Frontal cortex (tissue), 4 donors: Measurements from ENCODE around the gene GALNT13. TPM values are rescaled to one million over a fixed set of nuclear protein-coding genes. Genes with fewer than 3 reads are reported as not detected.

Experiments used
- DNase-seq, 2 donors: peaks; one replicate each; pipeline ENCODE4 v3.0.0; 2012; ENCODE audit warnings: low spot score in 2 of 2
- FAIRE-seq: peaks from 2 replicates; lab custom pipeline; 2012; peaks lifted over from hg19 to GRCh38; lab: Jason Lieb, UNC
- total RNA-seq: library from RNA; depleted of rRNA; stranded (reverse); fragments of >200 nt; gene quantifications from one replicate; pipeline ENCODE4 v1.2.3, GENCODE V29; 2014
- donor health status: control.
- donor health status: control.
- donor health status: control.

Gene GALNT13
- total RNA-seq, 1 donor from 2014 or later = 18.8 TPM

DNA sequence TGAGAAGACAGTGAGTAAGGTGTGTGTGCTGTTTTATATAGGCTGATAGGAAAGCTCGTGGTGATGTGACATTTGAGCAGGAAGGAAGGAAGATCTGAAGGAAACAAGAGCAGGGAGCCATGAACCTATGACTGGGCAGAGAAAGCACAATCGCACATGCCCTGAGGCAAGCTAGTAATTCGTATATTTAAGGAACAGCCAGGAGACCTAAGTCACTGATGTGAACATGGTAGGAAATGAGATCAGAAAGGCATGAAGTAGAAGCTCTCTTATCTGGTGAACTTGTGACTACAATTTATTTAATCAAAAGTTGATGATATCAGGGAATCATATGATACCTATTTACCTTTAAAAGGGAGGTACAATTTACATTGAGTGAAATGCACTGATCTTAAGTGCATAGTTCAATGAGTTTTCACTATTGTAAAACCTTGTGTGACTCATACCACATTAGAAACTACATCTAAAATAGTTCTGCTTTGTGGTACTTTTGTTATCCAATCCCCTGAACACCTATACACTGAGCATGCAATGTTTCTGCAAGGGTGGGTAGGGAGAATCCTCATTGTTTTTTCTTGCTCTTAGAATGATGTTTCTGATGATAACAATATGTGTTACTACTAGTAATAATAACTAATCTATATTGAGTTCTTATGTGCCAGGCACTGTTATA is 67.5 kb downstream of the GALNT13 start:
- FAIRE-seq = no peak
- DNase-seq = no peak

DNA sequence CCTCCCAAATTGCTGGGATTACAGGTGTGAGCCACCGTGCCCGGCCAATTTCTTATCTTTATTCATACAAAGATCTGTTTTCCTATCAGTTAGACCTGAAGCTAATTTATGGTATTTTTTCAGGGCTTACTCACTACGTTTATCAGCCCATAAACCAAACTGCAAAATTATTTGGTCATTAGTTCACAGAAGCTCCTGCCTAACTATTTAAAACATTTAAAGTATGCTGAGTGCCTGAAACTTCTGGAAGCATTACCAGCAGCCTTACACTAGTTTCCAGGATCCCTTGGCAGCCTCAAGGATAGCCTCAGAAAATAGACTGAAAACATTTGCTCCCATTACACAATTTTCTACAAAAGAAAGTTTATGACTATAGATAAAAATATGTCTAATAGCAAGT is 68.8 kb downstream of the GALNT13 start:
- FAIRE-seq (no peak), DNase-seq (no peak)

DNA sequence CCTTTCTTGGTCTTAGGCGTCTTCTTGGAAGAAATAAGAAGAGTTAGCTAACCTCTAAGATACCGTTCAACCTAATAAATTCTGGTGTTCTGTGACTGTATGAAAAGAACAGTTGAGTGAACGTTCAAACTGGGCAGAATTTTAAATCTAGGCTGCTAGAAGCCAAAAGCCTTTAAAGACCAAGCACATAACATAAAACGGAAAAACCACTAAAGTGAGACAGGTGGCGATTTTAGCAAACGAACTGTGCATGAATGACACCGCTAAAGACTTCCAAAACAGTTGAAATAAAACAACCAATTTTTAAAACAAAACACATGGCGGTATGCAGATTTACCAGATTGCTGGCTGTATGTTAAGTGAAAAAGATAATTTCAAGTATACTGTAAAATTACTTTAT is 73.1 kb downstream of the GALNT13 start:
- DNase-seq (no peak), FAIRE-seq (no peak)

DNA sequence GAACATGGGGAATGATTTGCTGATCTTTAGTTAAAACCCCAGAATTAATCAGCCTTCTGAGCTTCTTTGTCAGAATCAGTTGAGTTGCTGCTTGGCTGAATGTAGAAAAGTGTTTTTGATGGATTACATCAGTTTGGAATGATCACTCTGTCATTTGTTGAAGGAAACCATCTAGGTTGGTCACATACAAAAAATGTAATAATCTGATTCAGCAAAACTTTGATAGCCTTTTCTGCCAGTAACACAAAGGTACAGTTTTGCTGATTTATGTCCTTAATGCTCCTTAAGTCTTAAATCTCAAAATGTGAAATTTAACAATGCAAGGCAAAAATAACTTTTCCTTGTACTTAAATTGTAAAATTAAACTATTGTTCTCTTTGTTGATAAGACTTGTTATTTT is 74.3 kb downstream of the GALNT13 start:
- no peak for DNase-seq
- no peak for FAIRE-seq

DNA sequence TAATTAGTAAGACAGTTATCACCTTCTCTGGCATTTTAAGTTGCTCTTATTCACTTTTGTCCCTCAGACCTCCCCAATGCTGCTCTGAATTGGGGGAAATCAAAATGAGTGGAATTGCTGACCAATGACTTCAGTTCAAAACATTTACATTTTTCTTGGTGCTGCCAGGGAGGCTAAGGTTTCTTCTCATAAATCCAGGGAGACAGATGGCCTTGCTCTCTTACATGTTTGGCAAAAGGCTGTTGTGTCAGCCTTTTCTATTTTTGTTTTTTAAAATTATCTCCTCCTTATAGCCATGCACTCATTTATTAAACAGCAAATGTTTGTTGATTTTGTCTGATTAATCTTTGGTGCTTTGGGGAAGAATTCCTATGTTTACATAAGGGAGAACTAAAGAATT is 82.0 kb downstream of the GALNT13 start:
- no peak for DNase-seq

GRCh38 chr2:153963256-153963655 is 91.5 kb downstream of the GALNT13 start:
- FAIRE-seq (no peak), DNase-seq (no peak)

More for the DNA sequence above, 82.0 kb downstream of the GALNT13 start:
- no peak for FAIRE-seq

- DNase-seq (no peak), FAIRE-seq (no peak)
Measured at GRCh38 chr2:153967248-153967973, 95.7 kb downstream of the GALNT13 start.

- FAIRE-seq (no peak), DNase-seq (no peak)
Measured at GRCh38 chr2:153971250-153971649, 99.5 kb downstream of the GALNT13 start.

DNA sequence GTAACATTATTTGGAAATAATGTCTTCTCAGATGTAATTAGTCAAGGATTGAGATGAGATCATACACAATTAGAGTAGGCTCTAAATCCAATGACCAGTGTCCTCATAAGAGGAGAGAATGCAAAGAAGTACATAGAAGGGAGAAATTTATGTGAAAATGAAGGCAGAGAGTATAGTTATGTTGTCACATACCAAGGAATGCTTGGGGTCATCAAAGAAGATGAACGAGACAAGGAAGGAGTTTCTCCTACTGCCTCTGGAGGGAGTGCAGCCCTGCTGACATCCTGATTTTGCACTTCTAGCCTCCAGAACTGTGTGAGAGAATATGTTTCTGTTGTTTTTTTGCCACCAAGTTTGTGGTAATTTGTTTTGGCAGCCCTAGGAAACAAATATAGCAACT is 100.1 kb downstream of the GALNT13 start:
- FAIRE-seq (no peak), DNase-seq (no peak)

DNA sequence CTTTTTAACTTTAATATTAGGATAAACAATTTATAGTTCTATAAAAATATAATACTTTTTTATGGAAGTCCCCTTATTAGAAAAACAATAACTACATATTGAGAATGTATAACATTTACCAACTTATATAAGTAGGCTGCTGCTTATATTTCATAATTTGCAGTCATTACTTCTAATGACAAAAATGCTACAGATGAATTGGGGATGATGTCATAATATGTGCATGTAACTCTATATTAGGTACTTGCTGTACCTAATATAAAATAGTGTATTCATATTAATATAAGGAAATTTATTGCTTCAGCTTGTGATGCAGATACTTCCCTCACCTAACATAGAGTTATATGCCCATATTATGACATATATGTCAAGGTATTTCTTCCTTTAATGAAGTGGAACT is 100.7 kb downstream of the GALNT13 start:
- FAIRE-seq (no peak), DNase-seq (no peak)

DNA sequence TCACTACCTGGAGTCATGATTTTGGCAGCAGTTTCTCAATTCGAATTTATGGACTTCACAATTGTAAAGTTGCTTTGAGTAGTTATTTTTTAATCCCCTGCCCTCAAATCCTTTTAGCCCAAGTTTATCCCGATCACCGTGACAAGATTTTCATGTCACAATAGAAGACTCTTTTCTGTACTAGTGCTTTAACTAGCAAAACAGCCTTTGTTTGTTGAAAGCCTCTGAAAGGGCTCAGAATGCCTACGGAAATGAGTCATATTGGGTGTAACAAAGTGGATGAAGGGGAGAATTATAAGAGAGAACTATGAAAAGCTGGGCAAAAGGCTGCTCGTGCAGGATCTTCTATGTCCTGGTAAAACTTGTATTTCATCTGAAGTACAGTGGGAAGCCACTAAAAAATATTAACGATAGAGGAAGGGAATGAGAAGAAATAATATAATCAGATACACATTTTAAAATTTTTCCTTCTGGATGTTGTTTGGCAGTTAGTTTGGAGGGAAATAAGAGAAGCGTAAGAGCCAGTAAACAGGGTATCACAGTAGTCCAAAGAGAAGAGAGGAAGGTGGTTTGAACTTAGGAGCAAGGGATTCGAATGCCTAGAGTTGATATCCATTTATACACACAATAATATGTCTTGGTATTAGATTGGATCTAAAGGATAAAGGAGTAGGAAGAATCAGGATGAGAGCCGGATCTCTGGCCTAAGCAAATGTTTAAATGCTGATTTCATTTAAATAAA is 114.9 kb downstream of the GALNT13 start:
- DNase-seq = no peak
- FAIRE-seq = no peak

DNA sequence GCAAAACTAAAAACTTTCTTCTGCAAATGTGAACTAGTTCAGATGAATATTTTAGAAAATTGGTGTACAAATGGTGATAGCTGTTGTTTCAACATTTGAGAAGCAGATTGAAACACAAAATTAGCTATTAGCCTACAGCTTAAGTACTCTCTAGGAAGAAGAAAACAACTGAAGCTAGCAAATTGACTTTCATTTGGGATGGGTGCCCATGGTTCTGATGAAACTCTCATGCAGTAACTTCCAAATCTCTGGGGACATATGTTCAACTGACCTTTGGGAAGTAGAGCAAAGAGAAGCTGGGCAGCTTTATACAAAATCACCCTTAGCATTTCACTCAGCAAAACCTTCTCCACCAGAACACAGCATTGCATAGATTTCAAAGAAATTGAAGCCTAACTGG is 119.0 kb downstream of the GALNT13 start:
- DNase-seq = no peak
- no peak for FAIRE-seq

DNA sequence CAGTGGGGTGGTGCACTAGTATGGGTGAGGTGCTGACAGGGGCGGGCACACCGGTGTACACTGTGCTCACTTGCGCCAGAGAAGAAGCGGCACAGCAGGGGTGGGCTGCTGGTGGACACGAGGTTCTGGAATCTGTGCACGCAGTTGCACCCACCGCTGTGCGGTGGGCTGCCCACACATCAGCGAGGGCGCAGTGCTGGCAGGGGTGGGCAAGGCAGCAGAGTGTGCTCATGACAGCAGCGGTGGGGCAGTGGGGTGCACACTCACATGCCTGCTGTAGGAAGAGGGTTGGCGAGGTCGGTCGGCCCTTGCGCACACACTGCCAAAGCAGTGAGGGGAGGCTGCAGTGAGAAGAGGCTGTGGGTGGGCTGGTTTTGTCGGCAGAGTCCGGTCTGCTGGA is 141.8 kb downstream of the GALNT13 start:
- no peak for FAIRE-seq

GRCh38 chr2:154015233-154015632 is 143.5 kb downstream of the GALNT13 start:
- DNase-seq = no peak
- FAIRE-seq = no peak

More for the DNA sequence above, 141.8 kb downstream of the GALNT13 start:
- DNase-seq = no peak

DNA sequence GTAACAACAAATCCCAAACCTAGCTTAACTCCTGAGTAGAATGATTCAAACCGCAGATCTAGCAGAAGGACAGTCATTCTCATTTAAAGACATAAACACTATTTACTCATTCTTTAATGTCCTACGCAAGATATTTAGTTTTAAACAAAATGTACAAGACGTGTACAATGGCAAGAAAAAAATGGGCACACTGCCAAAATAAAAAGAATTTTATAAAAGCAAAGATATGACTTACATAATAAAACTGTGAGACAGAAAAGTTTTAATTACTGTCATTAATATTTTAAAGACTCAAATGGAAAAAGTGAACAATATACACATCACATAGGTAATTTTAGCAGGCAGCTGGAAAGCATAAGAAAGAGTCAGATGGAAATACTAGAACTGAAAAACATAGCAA is 157.8 kb downstream of the GALNT13 start:
- peak; percentile 17 for FAIRE-seq
- no peak for DNase-seq

GRCh38 chr2:154032220-154032619 is 160.5 kb downstream of the GALNT13 start:
- no peak for FAIRE-seq
- DNase-seq = no peak

DNA sequence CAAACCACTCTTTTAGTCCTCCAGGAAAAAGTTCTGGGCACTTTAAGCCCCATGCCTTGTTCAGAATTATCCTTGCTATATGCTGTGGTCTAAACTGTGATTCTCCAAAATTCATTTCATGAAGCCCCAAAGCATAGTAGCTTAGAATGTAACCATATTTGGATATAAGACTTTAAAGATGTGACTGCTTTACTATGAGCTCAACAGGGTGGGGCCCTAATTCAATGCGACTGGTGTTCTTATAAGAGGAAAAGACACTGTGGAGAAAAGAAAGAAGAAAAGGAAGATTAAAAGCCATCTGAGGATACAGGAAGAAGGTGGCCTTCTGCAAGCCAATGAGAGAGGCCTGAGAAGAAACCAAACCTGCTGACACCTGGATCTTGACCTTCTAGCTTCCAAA is 174.8 kb downstream of the GALNT13 start:
- FAIRE-seq = no peak
- no peak for DNase-seq

- DNase-seq (no peak), FAIRE-seq (no peak)
Measured at GRCh38 chr2:154048905-154049304, 177.2 kb downstream of the GALNT13 start.

GRCh38 chr2:154049561-154049960 is 177.8 kb downstream of the GALNT13 start:
- FAIRE-seq (no peak), DNase-seq (no peak)

- DNase-seq = no peak
Measured at GRCh38 chr2:154067124-154067523, 195.4 kb downstream of the GALNT13 start.

DNA sequence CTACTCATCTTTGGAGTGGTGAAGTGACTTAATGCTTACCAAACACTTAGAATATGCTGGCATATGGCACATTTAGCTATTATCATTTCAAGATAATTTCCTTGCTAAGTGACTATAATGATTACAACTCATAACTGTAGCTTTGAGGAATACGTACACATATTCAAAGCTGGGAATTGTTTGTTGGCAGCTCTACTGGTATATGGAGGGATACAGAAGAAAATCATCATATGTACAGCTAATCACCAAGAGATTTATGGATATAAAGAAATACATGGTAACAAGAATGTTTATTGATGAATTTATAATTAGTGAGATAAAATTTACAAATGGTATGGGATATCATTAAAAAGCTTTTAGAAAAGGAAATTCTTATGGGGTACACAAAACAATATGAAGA is 207.2 kb downstream of the GALNT13 start:
- no peak for FAIRE-seq
- no peak for DNase-seq

More at GRCh38 chr2:154067124-154067523, 195.4 kb downstream of the GALNT13 start:
- FAIRE-seq = no peak
